H9 (cell line): Measurements from ENCODE around the gene LPCAT3. TPM values are rescaled to one million over a fixed set of nuclear protein-coding genes. Genes with fewer than 3 reads are reported as not detected.

Experiments
- DNase-seq: peaks from one replicate; pipeline ENCODE4 v3.0.0-alpha.2; 2017
- H2AFZ ChIP-seq: one replicate; pipeline ENCODE4 v1.6.1; 2013; ENCODE audit warnings: mild to moderate bottlenecking, low read length, control low read depth, moderate library complexity
- H2AK5ac ChIP-seq: 2 replicates; pipeline ENCODE4 v1.6.1; 2013; ENCODE audit warnings: low read length, control low read depth, mixed read lengths; ENCODE audit not compliant: insufficient read length
- H2BK120ac ChIP-seq: one replicate; pipeline ENCODE4 v1.6.1; 2013; ENCODE audit warnings: low read depth, mild to moderate bottlenecking, low read length, control low read depth, inconsistent platforms; ENCODE audit not compliant: poor library complexity, severe bottlenecking
- H2BK12ac ChIP-seq: 2 replicates; pipeline ENCODE4 v1.6.1; 2013; ENCODE audit warnings: low read length, control low read depth, mixed read lengths, low read depth; ENCODE audit not compliant: insufficient read length
- H2BK15ac ChIP-seq: 2 replicates; pipeline ENCODE4 v1.6.1; 2013; ENCODE audit warnings: low read depth, low read length, control low read depth
- H2BK20ac ChIP-seq: one replicate; pipeline ENCODE4 v1.6.1; 2013; ENCODE audit warnings: low read depth, mild to moderate bottlenecking, low read length, control low read depth, inconsistent platforms; ENCODE audit not compliant: poor library complexity, severe bottlenecking
- H2BK5ac ChIP-seq: 2 replicates; pipeline ENCODE4 v1.6.1; 2013; ENCODE audit warnings: low read length, control low read depth, mixed read lengths; ENCODE audit not compliant: insufficient read length
- H3K14ac ChIP-seq: 2 replicates; pipeline ENCODE4 v1.6.1; 2013; ENCODE audit warnings: low read length, control low read depth; ENCODE audit not compliant: insufficient read depth
- H3K18ac ChIP-seq: 2 replicates; pipeline ENCODE4 v1.6.1; 2013; ENCODE audit warnings: low read depth, mild to moderate bottlenecking, mixed read lengths, low read length, control low read depth; ENCODE audit not compliant: insufficient read length
- H3K23ac ChIP-seq: 2 replicates; pipeline ENCODE4 v1.6.1; 2013; ENCODE audit warnings: low read length, control low read depth, mixed read lengths, low read depth; ENCODE audit not compliant: insufficient read length
- H3K23me2 ChIP-seq: 2 replicates; pipeline ENCODE4 v1.6.1; 2013; ENCODE audit warnings: low read depth, mild to moderate bottlenecking, mixed read lengths, low read length, control low read depth; ENCODE audit not compliant: insufficient read length, poor library complexity, severe bottlenecking
- H3K27ac ChIP-seq: 2 replicates; pipeline ENCODE4 v1.5.1; 2013; ENCODE audit warnings: low read length, control low read depth, mixed read lengths, low read depth; ENCODE audit not compliant: insufficient read length
- H3K27me3 ChIP-seq: 2 replicates; pipeline ENCODE4 v1.6.1; 2013; ENCODE audit warnings: low read length, control low read depth, inconsistent platforms; ENCODE audit not compliant: insufficient read depth
- H3K4ac ChIP-seq: 2 replicates; pipeline ENCODE4 v1.6.1; 2013; ENCODE audit warnings: low read depth, mild to moderate bottlenecking, control low read depth, inconsistent platforms, low read length, moderate library complexity
- H3K4me1 ChIP-seq: 2 replicates; pipeline ENCODE4 v1.6.1; 2013; ENCODE audit warnings: low read length, control low read depth, inconsistent platforms; ENCODE audit not compliant: insufficient read depth
- H3K4me2 ChIP-seq: 2 replicates; pipeline ENCODE4 v1.6.1; 2013; ENCODE audit warnings: low read length, control low read depth, mixed read lengths; ENCODE audit not compliant: insufficient read length, insufficient read depth
- H3K56ac ChIP-seq: 2 replicates; pipeline ENCODE4 v1.6.1; 2013; ENCODE audit warnings: low read depth, mild to moderate bottlenecking, mixed read lengths, low read length, control low read depth; ENCODE audit not compliant: insufficient read length
- H3K79me1 ChIP-seq: 2 replicates; pipeline ENCODE4 v1.6.1; 2013; ENCODE audit warnings: low read depth, mild to moderate bottlenecking, moderate library complexity, low read length, control low read depth, inconsistent platforms; ENCODE audit not compliant: insufficient read depth, poor library complexity, severe bottlenecking
- H3K79me2 ChIP-seq: 2 replicates; pipeline ENCODE4 v1.6.1; 2013; ENCODE audit warnings: low read length, control low read depth, inconsistent platforms; ENCODE audit not compliant: insufficient read depth
- H3K9ac ChIP-seq: 2 replicates; pipeline ENCODE4 v1.6.1; 2013; ENCODE audit warnings: low read length, control low read depth, mixed read lengths; ENCODE audit not compliant: insufficient read length; ENCODE audit errors: extremely low read depth
- H3K9me3 ChIP-seq: one replicate; pipeline ENCODE4 v1.6.1; 2013; ENCODE audit warnings: low read depth, low read length, inconsistent platforms; ENCODE audit not compliant: control insufficient read depth
- H3T11ph ChIP-seq: one replicate; pipeline ENCODE4 v1.6.1; 2013; ENCODE audit warnings: mild to moderate bottlenecking, low read length, control low read depth, inconsistent platforms
- H4K20me1 ChIP-seq: one replicate; pipeline ENCODE4 v1.6.1; 2013; ENCODE audit not compliant: control insufficient read depth, insufficient read length, insufficient read depth
- H4K5ac ChIP-seq: 2 replicates; pipeline ENCODE4 v1.6.1; 2013; ENCODE audit warnings: low read depth, mild to moderate bottlenecking, mixed read lengths, low read length, control low read depth; ENCODE audit not compliant: insufficient read length
- H4K8ac ChIP-seq: replicated peaks from 2 replicates; pipeline ENCODE4 v1.6.1; 2013; ENCODE audit warnings: low read length, control low read depth, mixed read lengths, low read depth; ENCODE audit not compliant: insufficient read length
- H4K91ac ChIP-seq: 2 replicates; pipeline ENCODE4 v1.6.1; 2013; ENCODE audit warnings: low read depth, mild to moderate bottlenecking, moderate library complexity, mixed read lengths, low read length, control low read depth; ENCODE audit not compliant: insufficient read length
- H3K27ac Mint-ChIP-seq, 3 experiments: 2 replicates in 2 of 3; 3 replicates in 1 of 3; pipeline ENCODE4 v1.8.0; 2020 to 2021; ENCODE audit warnings: mixed read lengths in 3 of 3, mild to moderate bottlenecking in 1 of 3, moderate library complexity in 1 of 3
- H3K27me3 Mint-ChIP-seq: 2 replicates; pipeline ENCODE4 v1.8.0; 2021; ENCODE audit warnings: low read depth, mild to moderate bottlenecking, moderate library complexity, mixed read lengths
- H3K36me3 Mint-ChIP-seq, 3 experiments: 2 replicates in 2 of 3; 3 replicates in 1 of 3; pipeline ENCODE4 v1.8.0; 2020 to 2021; ENCODE audit warnings: low read depth in 3 of 3, mixed read lengths in 3 of 3; ENCODE audit not compliant: insufficient read depth in 1 of 3
- H3K4me1 Mint-ChIP-seq, 2 experiments: 2 replicates each; pipeline ENCODE4 v1.8.0; 2020; ENCODE audit warnings: mixed read lengths in 2 of 2
- H3K4me3 Mint-ChIP-seq, 2 experiments: 2 replicates in 1 of 2; 3 replicates in 1 of 2; pipeline ENCODE4 v1.8.0; 2020 to 2021; ENCODE audit warnings: mild to moderate bottlenecking in 2 of 2, mixed read lengths in 2 of 2, moderate library complexity in 1 of 2
- H3K9me3 Mint-ChIP-seq, 2 experiments: 2 replicates in 1 of 2; 3 replicates in 1 of 2; pipeline ENCODE4 v1.8.0; 2020; ENCODE audit warnings: mild to moderate bottlenecking in 2 of 2, mixed read lengths in 2 of 2, moderate library complexity in 1 of 2
- CTCF ChIP-seq: fragments of 200-600 bp; sonication (generic); conservative IDR thresholded peaks from 3 replicates; pipeline ENCODE4 v1.8.0; 2021; ENCODE audit warnings: antibody characterized with exemption, mild to moderate bottlenecking
- WGBS: extraction: QIAGEN DNeasy Blood & Tissue Kit; methylation state at CpG from one replicate; pipeline ENCODE4 v1.1.7; 2013; ENCODE audit warnings: missing lambda C conversion rate, low lambda C conversion rate, mixed read lengths; ENCODE audit not compliant: insufficient read length; ENCODE audit errors: extremely low coverage; 5-methylcytosine and 5-hydroxymethylcytosine counted together
- total RNA-seq: library from RNA; stranded (reverse); gene quantifications from 2 replicates; pipeline ENCODE4 v1.2.1, GENCODE V29; 2021

LPCAT3 gene
- total RNA-seq, 1 experiment from 2014 or later = 47.7 TPM

GRCh38 chr12:6958609-6959057 is 59.6 kb downstream of the LPCAT3 start:
- H3K4ac ChIP-seq = no peak overlapping the region
- WGBS = no CpG with 5 or more reads among the region's 10 CpGs
- H3K36me3 Mint-ChIP-seq = peaks cover 0 to 6% (median 0%) of the 10 kb centered on the region in 3 experiments; a peak in 4 of 7 replicates
- no peaks in the 10 kb centered on the region; the same call in 1 of the 2 replicates for H3K27me3 Mint-ChIP-seq
- no peak overlapping the region for H2BK20ac ChIP-seq
- H3K4me1 ChIP-seq = peaks cover 4% of the 10 kb centered on the region; the same call in 1 of the 2 replicates
- no peak overlapping the region for H3K4me3 Mint-ChIP-seq
- H3T11ph ChIP-seq = no peak overlapping the region
- no peaks in the 10 kb centered on the region for H3K79me1 ChIP-seq
- no peak overlapping the region for H2BK5ac ChIP-seq
- H2AK5ac ChIP-seq = no peak overlapping the region
- no peak overlapping the region for H2BK15ac ChIP-seq
- no peak for TF ChIP-seq CTCF
- no peak overlapping the region for H3K18ac ChIP-seq
- no peak overlapping the region for H2AFZ ChIP-seq
- no peak overlapping the region for H3K4me2 ChIP-seq
- H3K79me2 ChIP-seq = no peaks in the 10 kb centered on the region; the same call in 1 of the 2 replicates
- no peak overlapping the region for H3K27ac ChIP-seq
- H3K9me3 Mint-ChIP-seq = no peaks in the 10 kb centered on the region
- no peak overlapping the region for H3K9ac ChIP-seq
- no peak overlapping the region for H4K8ac ChIP-seq
- no peaks in the 10 kb centered on the region for H3K9me3 ChIP-seq
- no peak overlapping the region for H3K56ac ChIP-seq
- no peak overlapping the region for H2BK12ac ChIP-seq
- H3K23ac ChIP-seq = no peak overlapping the region
- DNase-seq = no peak
- peaks cover 27 to 44% of the 10 kb centered on the region in 2 experiments for H3K4me1 Mint-ChIP-seq
- H4K20me1 ChIP-seq = no peaks in the 10 kb centered on the region
- H4K5ac ChIP-seq = no peak overlapping the region
- peak overlapping the region in 1 of 3 experiments; percentile 82; a peak in 4 of 7 replicates for H3K27ac Mint-ChIP-seq
- H4K91ac ChIP-seq = no peak overlapping the region
- H3K27me3 ChIP-seq = no peaks in the 10 kb centered on the region
- H2BK120ac ChIP-seq = no peak overlapping the region
- no peak overlapping the region; the same call in 1 of the 2 replicates for H3K14ac ChIP-seq
- H3K23me2 ChIP-seq = peaks cover 17% of the 10 kb centered on the region
